K562 (cell line): Measurements from ENCODE around the gene BPNT1. TPM values are rescaled to one million over a fixed set of nuclear protein-coding genes. Genes with fewer than 3 reads are reported as not detected.
"Not testable (repeated sequence)": the region's sequence is repeated elsewhere in the genome, so short reads cannot be mapped to it uniquely, and the experiment has no call there.

Source experiments
- ATF1 ChIP-seq, 2 experiments: fragments of 450-650 bp in 1 of 2; IDR thresholded peaks; 2 replicates each; pipeline ENCODE4 v1.6.1; 2016; ENCODE audit warnings: missing compliant biosample characterization in 1 of 2, missing genetic modification characterization in 1 of 2
- ATF7 ChIP-seq: fragments of 450-650 bp; IDR thresholded peaks from 2 replicates; pipeline ENCODE4 v1.7.1; 2014; ENCODE audit warnings: mild to moderate bottlenecking, moderate library complexity
- CXXC5 ChIP-seq: fragments of 250-450 bp; sonication (Bioruptor Pico); IDR thresholded peaks from 2 replicates; pipeline ENCODE4 v1.8.0; 2022; ENCODE audit warnings: inconsistent platforms, mild to moderate bottlenecking, moderate library complexity
- KDM1A ChIP-seq, 2 experiments: fragments of 450-650 bp; IDR thresholded peaks; 2 replicates each; pipeline ENCODE4 v1.6.1; 2016; ENCODE audit warnings: mild to moderate bottlenecking in 2 of 2
- NFE2 ChIP-seq: IDR thresholded peaks from 2 replicates; pipeline ENCODE4 v1.6.1; 2014; ENCODE audit warnings: antibody characterized with exemption, low read depth
- RCOR1 ChIP-seq, 2 experiments: IDR thresholded peaks; 2 replicates each; pipeline ENCODE4 v1.6.1; 2012; ENCODE audit warnings: low read depth in 2 of 2, low read length in 2 of 2, borderline replicate concordance in 1 of 2, improper control_type of control experiment in 1 of 2
- SMC3 ChIP-seq: conservative IDR thresholded peaks from 2 replicates; pipeline ENCODE4 v1.6.1; 2011; ENCODE audit warnings: low read depth, low read length, improper control_type of control experiment; ENCODE audit not compliant: insufficient read depth
- polyA plus RNA-seq, 8 experiments: library from polyadenylated mRNA; depleted of rRNA in 4 of 8; stranded (reverse) in 5 of 8; unstranded in 3 of 8; fragments of >200 nt; fragmentation: Nextera tagmentation in 2 of 8; fragmentation: Illumina TruSeq in 1 of 8; extraction: Ambion mirVana in 2 of 8; extraction: Trizol in 1 of 8; gene quantifications; 2 replicates each; pipeline versions ENCODE4 v1.2.1 to v1.2.3, GENCODE V29; 2011 to 2014; ENCODE audit warnings: inconsistent platforms in 1 of 8, missing spikeins in 1 of 8
- total RNA-seq, 7 experiments: library from RNA; depleted of rRNA in 6 of 7; stranded (reverse); fragments of >200 nt in 6 of 7; fragmentation: Illumina TruSeq in 2 of 7; extraction: Trizol in 2 of 7; gene quantifications; 2 replicates each; pipeline versions ENCODE4 v1.2.1 to v1.2.3, GENCODE V29; 2011 to 2021; ENCODE audit warnings: low replicate concordance in 1 of 7
- TF ChIP-seq, protein P1 (sequence below): fragments of 450-650 bp; formaldehyde crosslinking; IDR thresholded peaks from 2 replicates; pipeline ENCODE4 v1.4.0; 2020; ENCODE audit warnings: mild to moderate bottlenecking, moderate library complexity
- TF ChIP-seq, protein P2 (sequence below), 3 experiments: IDR thresholded peaks in 2 of 3; conservative IDR thresholded peaks in 1 of 3; 2 replicates each; pipeline ENCODE4 v1.5.1; 2011 to 2012; ENCODE audit warnings: low read length in 3 of 3, mild to moderate bottlenecking in 3 of 3, control low read depth in 2 of 3, improper control_type of control experiment in 1 of 3, inconsistent platforms in 1 of 3, low read depth in 1 of 3, mixed read lengths in 1 of 3, moderate library complexity in 1 of 3; ENCODE audit not compliant: insufficient read depth in 2 of 3

BPNT1 gene
- total and polyA plus RNA-seq, 9 of the 15 experiments (the other 6 are each of a cell fraction or from before 2014, with no cell fraction given) = 30.2 to 73.8 (median 40.5) TPM

DNA sequence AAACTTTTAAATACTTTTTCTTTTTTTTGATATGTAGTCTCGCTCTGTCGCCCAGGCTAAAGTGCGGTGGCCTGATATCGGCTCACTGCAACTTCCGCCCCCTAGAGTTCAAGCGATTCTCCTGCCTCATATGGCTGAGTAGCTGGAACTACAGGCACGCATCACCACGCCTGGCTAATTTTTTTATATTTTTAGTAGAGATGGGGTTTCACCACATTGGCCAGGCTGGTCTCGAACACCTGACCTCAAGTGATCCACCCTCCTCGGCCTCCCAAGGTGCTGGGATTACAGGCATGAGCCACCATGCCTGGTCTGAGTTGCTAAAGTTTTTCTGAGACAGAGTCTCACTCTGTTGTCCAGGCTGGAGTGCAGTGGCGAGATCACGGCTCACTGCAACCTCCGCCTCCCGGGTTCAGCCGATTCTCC is 3.3 kb downstream of the BPNT1 start (continued):
- TF ChIP-seq KDM1A (IDR thresholded peaks at IDR 0.05) (peak; percentile 34 to 69; a peak in 2 of 4 replicates), NFE2 (0 out of 2 replicates have a peak, but pooled peaks have one; percentile 1), SMC3 (0 out of 2 replicates have a peak, but pooled peaks have one; percentile 24), CXXC5 (CRISPR knock-in tag) (peak; percentile 71), RCOR1 (IDR thresholded peaks at IDR 0.05; ENCODE audit: borderline replicate concordance in 1 of 2, low read depth in 2 of 2, low read length in 2 of 2) (peak in 1 of 2 experiments; percentile 38; a peak in 1 of 4 replicates), ATF7 (peak; percentile 22; the same call in 1 of the 2 replicates), ATF1 (tag; IDR thresholded peaks at IDR 0.05) (peak; percentile 37; the same call in 1 of the 2 replicates)
- TF ChIP-seq, protein P1, sequence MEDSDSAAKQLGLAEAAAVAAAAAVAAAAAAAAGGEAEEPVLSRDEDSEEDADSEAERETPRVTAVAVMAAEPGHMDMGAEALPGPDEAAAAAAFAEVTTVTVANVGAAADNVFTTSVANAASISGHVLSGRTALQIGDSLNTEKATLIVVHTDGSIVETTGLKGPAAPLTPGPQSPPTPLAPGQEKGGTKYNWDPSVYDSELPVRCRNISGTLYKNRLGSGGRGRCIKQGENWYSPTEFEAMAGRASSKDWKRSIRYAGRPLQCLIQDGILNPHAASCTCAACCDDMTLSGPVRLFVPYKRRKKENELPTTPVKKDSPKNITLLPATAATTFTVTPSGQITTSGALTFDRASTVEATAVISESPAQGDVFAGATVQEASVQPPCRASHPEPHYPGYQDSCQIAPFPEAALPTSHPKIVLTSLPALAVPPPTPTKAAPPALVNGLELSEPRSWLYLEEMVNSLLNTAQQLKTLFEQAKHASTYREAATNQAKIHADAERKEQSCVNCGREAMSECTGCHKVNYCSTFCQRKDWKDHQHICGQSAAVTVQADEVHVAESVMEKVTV (CRISPR knock-in tag) = peak; percentile 10; the same call in 1 of the 2 replicates
- TF ChIP-seq, protein P2, sequence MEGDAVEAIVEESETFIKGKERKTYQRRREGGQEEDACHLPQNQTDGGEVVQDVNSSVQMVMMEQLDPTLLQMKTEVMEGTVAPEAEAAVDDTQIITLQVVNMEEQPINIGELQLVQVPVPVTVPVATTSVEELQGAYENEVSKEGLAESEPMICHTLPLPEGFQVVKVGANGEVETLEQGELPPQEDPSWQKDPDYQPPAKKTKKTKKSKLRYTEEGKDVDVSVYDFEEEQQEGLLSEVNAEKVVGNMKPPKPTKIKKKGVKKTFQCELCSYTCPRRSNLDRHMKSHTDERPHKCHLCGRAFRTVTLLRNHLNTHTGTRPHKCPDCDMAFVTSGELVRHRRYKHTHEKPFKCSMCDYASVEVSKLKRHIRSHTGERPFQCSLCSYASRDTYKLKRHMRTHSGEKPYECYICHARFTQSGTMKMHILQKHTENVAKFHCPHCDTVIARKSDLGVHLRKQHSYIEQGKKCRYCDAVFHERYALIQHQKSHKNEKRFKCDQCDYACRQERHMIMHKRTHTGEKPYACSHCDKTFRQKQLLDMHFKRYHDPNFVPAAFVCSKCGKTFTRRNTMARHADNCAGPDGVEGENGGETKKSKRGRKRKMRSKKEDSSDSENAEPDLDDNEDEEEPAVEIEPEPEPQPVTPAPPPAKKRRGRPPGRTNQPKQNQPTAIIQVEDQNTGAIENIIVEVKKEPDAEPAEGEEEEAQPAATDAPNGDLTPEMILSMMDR (IDR thresholded peaks at IDR 0.05 in 2 of 3, conservative IDR thresholded peaks at IDR 0.05 in 1 of 3; ENCODE audit: insufficient read depth in 2 of 3, low read depth in 1 of 3, low read length in 3 of 3) = peak; percentile 74 to 80 (median 75)
- TF ChIP-seq ATF1 (CRISPR knock-in tag; IDR thresholded peaks at IDR 0.05) = not testable (repeated sequence)
